Panc1 (cell line): ENCODE data around the gene SHROOM2.

Experiments used
- POLR2AphosphoS5 ChIP-seq: IDR thresholded peaks from 2 replicates; pipeline ENCODE4 v1.6.1; 2012; ENCODE audit warnings: mild to moderate bottlenecking, low read depth, low read length, moderate library complexity
- TF ChIP-seq, protein P1 (sequence below): fragments of 450-650 bp; IDR thresholded peaks from 2 replicates; pipeline ENCODE4 v1.5.1; 2017; ENCODE audit warnings: mild to moderate bottlenecking

DNA sequence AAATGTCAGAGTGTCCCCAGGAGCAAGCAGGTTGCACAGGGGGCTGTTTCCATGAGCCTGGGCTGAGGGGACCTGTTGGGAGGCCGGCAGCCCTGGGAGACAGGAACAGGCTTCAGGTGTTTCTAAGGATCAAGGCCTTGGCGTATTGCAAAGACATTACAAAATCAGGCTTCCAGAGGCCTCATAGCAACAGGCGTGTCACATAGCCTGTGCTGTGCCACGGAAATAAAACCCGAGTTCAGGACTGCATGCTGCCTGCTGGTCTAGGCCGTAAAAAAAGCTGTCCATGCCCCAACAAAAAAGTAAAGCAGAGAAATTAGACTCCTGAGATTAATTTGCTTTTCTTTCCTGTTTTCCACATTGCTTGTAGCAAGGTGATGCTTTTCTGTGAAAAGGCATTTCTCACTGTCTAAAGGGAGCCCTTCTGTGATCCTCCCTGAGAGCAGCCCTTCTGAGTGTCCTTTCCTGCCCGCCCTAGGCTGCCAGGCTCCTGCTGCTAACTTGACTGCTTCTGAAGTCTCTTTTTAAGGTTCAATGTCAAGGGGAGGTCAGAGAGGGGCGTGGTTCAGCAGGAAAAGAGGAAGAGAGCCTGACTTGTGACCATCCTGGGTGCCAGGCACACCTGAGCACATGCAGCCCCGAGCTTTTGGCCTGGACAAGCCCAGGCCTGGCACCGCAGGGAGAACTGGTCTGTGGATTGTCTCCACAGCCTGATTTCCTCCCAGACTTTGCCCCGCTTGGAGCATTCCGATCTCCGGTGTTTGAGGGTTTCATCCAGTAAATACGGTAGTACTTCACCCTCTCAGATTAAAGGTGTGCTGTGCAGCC lies 21.3 kb downstream of the SHROOM2 start:
- TF ChIP-seq, protein P1, sequence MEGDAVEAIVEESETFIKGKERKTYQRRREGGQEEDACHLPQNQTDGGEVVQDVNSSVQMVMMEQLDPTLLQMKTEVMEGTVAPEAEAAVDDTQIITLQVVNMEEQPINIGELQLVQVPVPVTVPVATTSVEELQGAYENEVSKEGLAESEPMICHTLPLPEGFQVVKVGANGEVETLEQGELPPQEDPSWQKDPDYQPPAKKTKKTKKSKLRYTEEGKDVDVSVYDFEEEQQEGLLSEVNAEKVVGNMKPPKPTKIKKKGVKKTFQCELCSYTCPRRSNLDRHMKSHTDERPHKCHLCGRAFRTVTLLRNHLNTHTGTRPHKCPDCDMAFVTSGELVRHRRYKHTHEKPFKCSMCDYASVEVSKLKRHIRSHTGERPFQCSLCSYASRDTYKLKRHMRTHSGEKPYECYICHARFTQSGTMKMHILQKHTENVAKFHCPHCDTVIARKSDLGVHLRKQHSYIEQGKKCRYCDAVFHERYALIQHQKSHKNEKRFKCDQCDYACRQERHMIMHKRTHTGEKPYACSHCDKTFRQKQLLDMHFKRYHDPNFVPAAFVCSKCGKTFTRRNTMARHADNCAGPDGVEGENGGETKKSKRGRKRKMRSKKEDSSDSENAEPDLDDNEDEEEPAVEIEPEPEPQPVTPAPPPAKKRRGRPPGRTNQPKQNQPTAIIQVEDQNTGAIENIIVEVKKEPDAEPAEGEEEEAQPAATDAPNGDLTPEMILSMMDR, result no peak
- TF ChIP-seq POLR2AphosphoS5, result no peak
